RWPE1 (cell line): ENCODE measurements around the gene WBP2.

Experiments used
- CTCF ChIA-PET: fragments of 350-600 bp; sonication (Branson Sonifier 250); formaldehyde crosslinking; extraction: SDS; loops from one replicate; lab custom pipeline; 2021; lab: Yijun Ruan, JAX
- POLR2A ChIA-PET: fragments of 400-600 bp; formaldehyde crosslinking; extraction: SDS; loops from one replicate; lab custom pipeline; 2020; ENCODE audit warnings: antibody characterized with exemption; ENCODE audit not compliant: low non-redundant PET; lab: Yijun Ruan, JAX
- DNase-seq: peaks from one replicate; pipeline ENCODE4 v3.0.0; 2012; ENCODE audit warnings: low spot score
- H3K27ac ChIP-seq: fragments of 450-650 bp; 2 replicates; pipeline ENCODE4 v1.5.1; 2017
- CTCF ChIP-seq: fragments of 450-650 bp; conservative IDR thresholded peaks from 2 replicates; pipeline ENCODE4 v1.5.1; 2017; ENCODE audit warnings: low read depth, mild to moderate bottlenecking

Gene WBP2

GRCh38 chr17:75880266-75880665, 25.1 kb upstream of the WBP2 start:
- CTCF ChIA-PET = interaction anchor here (0.8 to 2.2 kb wide), 2 partner anchors 35 to 97 kb away, joined by 5 to 6 read pairs; no protein-coding TSS in a partner anchor
- POLR2A ChIA-PET = no interaction called here
- TF ChIP-seq CTCF = no peak
- peak overlapping the region; percentile 42 for H3K27ac ChIP-seq
- no peak for DNase-seq

- POLR2A ChIA-PET = interaction anchor here (0.7 kb wide), 2 partner anchors 23 to 98 kb away, joined by 3 read pairs; partner anchors contain the start of gene WBP2
- H3K27ac ChIP-seq = peak within 1 kb of the TSS; percentile 98
- DNase-seq = peak; percentile 52
- TF ChIP-seq CTCF = 0 out of 2 replicates have a peak, but pooled peaks have one; percentile 20
- CTCF ChIA-PET = interaction anchor here (0.7 to 2.2 kb wide), 9 partner anchors 9 to 115 kb away, joined by 3 to 8 read pairs (median 4); partner anchors contain the start of gene TRIM65
These were observed 23.3 kb upstream of the WBP2 start, which contains the start of gene TRIM47 for GRCh38 chr17:75878174-75878998. TSS of gene TRIM47 (minus strand) at chr17:75878581. CDS start at chr17:75878548, 33 bp downstream.

GRCh38 chr17:75877752-75878173, 22.6 kb upstream of the WBP2 start:
- DNase-seq = peak; percentile 51
- ChIA-PET POLR2A (interaction anchor here (0.6 to 1.2 kb wide), 3 partner anchors 21 to 101 kb away, joined by 3 to 4 read pairs (median 3); no protein-coding TSS in a partner anchor), CTCF (interaction anchor here (0.5 to 1.7 kb wide), 10 partner anchors 12 to 69 kb away, joined by 3 to 8 read pairs (median 4); partner anchors contain the start of genes TRIM65 and UNC13D)
- TF ChIP-seq CTCF = peak; percentile 73
- H3K27ac ChIP-seq = peak overlapping the region; percentile 98

- peak overlapping the region; percentile 98 for H3K27ac ChIP-seq
- ChIA-PET CTCF (interaction anchor here (0.5 to 1.7 kb wide), 8 partner anchors 13 to 69 kb away, joined by 3 to 8 read pairs (median 4); partner anchors contain the start of genes TRIM65 and UNC13D), POLR2A (interaction anchor here (0.5 to 1.2 kb wide), 4 partner anchors 16 to 100 kb away, joined by 3 to 4 read pairs (median 4); no protein-coding TSS in a partner anchor)
- DNase-seq = peak; percentile 81
- TF ChIP-seq CTCF = no peak
These were observed 22.0 kb upstream of the WBP2 start for GRCh38 chr17:75876938-75877751.

- peak; percentile 36 for TF ChIP-seq CTCF
- peak overlapping the region; percentile 98 for H3K27ac ChIP-seq
- POLR2A ChIA-PET = interaction anchor here (0.9 to 1.8 kb wide), 5 partner anchors 17 to 100 kb away, joined by 3 to 10 read pairs (median 4); partner anchors contain the start of gene WBP2
- CTCF ChIA-PET = interaction anchor here (0.6 to 1.9 kb wide), 11 partner anchors 15 to 493 kb away, joined by 3 to 11 read pairs (median 3); partner anchors contain the start of genes TRIM65 and UNC13D
- peak; percentile 54 for DNase-seq
These were observed 21.2 kb upstream of the WBP2 start for GRCh38 chr17:75876190-75876937.
